NCI-H2171 treated with DMSO at 0.1 percent for 48 hours (cell line): ENCODE data around the gene FAM9C.
"Not testable (repeated sequence)": the region's sequence is repeated elsewhere in the genome, so short reads cannot be mapped to it uniquely, and the experiment has no call there.

Experiments
- DNase-seq: peaks from one replicate; lab custom pipeline; 2025; lab: John Stamatoyannopoulos, UW

Gene FAM9C

DNA sequence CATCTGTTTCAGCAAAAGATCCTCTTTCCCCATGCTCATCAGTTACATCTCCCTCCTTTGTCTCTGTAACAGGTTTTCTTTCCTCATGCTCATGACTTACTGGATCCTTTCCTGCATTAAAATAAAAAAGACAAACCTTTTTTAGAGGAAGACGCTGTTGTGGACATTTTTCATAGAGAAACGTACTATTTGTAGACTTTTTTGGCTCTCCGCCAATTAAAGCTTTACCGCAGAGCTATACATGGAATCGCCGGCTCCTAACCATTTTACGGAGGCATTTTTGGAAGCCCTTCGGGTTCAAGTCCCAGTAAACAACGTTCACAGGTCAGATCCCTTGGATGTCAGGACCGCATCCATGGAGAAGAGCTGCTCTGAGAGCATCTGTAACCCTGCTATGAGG, 1.3 kb downstream of the FAM9C start:
- no peak for DNase-seq

DNA sequence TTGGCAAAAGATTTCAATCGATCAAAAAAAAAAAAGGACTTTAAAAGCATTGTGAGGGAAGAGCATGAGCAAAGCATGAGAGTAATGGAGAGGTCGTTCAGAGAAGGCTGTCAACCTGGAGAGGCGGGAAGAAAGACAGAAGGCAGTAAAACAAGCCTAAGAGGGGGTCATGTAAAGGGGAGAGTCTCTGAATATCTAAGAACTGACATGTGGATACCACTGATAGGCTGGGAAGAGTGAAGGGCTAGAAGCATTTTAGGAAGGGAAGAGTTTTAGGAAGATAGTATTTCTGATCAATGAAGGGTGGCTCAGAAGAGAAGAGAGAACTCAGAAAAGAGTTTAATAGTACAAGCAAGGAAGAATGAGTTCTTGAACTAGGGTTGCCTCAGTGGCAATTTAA, 7.5 kb downstream of the FAM9C start:
- no peak for DNase-seq

DNA sequence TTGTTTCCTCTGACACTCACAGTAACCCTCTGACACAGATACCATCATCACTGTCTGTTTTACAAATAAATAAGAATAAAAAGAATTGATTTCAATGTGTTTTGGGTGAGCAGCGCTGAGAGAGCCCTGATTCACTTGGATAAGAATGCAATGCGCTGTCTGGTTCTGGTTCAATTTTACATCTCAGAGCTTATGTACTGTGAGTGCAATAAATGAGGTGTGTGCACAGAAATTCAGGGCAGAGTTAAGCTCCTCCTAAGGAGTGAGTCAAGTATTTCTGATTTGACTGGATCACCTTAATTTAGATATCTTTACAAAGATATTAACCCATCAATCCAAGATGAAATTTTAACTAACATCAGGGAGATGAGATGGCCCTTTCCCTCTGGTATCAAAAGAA, 11.2 kb downstream of the FAM9C start:
- DNase-seq: no peak

DNA sequence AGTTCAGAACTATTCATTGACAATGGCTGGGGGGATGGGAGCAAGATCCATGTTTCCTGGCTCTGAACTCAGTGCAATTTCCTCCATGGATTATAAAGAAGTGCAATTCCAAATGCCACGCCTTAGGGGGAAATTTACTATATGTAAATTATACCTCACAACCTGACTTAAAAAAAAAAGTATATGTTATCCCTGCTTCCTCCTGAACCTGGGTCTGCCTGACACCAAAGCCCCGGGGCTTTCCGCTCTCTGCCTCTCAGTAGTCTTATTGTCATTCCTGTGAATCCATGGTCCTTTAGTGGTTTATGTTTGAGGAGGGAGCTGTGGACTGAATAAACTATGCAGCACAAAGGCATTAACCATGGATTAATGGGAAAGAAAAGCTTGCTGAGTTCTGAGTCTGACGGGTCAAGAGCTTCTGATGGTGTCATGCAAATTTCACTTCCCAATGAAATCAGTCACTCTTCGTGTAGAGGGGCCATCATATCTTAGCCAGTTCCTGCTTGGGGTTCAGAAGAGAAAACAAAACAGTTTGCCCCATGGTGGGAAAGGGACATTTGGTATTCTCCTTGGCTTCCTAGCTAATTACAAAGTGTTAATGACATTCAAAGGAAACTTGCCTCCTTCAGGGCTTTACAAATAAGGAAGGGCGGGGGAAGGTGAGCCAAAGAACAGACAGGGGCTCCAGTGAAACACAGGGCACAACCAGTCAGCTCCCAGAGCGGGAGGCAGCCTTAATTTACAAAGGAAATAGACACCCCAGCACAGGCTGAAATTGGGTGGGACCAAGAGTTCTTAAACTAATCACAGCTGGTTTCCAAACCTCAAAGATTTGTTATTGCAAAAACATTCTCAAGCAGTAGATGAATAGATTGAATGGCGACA, 14.3 kb downstream of the FAM9C start:
- DNase-seq: no peak

DNA sequence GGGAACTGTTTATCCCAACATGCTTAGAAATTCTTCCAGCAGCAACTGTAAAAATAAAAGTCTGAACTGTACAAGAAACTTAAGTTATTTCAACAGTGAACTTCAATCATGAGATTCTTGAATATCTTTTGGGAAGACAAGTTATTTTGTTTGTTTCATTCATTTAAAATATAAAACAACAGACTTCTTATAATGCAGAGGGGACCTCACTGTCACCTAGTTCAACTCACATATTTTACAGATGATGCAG, 14.9 kb downstream of the FAM9C start:
- DNase-seq: no peak

- no peak for DNase-seq
Observed at GRCh38 chrX:13028871-13029636, 15.4 kb downstream of the FAM9C start.

GRCh38 chrX:13026877-13027652, 17.4 kb downstream of the FAM9C start:
- DNase-seq: no peak

DNA sequence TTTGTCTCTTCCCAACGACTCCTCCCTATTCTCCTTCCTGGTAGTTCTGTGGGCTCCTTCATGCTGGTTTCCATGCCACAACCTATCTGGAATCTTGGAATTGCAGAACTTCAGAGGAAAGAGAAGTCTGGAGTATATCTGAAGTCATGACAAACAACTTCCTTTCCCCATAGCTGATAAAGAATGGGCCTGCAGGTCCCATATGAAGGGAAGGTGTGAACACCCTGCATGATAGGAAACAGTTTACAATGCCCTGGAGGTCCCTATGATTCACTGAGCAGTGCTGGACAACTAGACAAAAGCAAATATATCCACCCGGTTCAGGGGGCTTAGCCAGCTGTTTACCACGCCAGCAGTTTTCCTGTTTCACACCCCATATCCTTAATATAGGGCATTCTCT, 19.4 kb downstream of the FAM9C start:
- no peak for DNase-seq

- DNase-seq: no peak
Observed at GRCh38 chrX:13023979-13024378, 20.4 kb downstream of the FAM9C start.

- DNase-seq: no peak
Observed at GRCh38 chrX:13023567-13023966, 20.9 kb downstream of the FAM9C start.

DNA sequence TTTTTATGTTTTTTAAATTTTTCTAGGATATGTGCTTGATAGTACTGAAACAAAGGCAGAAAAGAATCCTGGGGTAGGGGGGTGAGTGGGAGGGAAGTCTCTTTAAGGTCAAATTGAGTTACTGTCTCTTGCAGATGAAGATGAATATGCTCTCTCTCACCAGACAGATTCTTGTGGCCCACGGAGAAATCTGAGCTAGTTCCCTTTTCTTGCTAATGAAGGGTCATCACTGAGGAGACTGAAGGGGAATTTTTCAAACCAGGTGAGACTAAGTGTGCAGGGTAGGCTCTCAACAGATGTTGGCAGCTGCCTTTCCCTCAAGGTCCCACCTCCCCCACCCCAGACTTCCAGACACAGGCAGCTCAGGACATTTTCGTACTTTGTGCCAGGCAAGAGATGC, 21.5 kb downstream of the FAM9C start:
- no peak for DNase-seq

- not testable (repeated sequence) for DNase-seq
Observed at GRCh38 chrX:13016731-13017130, 27.7 kb downstream of the FAM9C start.

- no peak for DNase-seq
Observed at GRCh38 chrX:13015536-13016236, 28.7 kb downstream of the FAM9C start.

- DNase-seq: no peak
Observed at GRCh38 chrX:13014111-13015096, 30.0 kb downstream of the FAM9C start.

GRCh38 chrX:13013363-13014110, 30.9 kb downstream of the FAM9C start:
- no peak for DNase-seq

DNA sequence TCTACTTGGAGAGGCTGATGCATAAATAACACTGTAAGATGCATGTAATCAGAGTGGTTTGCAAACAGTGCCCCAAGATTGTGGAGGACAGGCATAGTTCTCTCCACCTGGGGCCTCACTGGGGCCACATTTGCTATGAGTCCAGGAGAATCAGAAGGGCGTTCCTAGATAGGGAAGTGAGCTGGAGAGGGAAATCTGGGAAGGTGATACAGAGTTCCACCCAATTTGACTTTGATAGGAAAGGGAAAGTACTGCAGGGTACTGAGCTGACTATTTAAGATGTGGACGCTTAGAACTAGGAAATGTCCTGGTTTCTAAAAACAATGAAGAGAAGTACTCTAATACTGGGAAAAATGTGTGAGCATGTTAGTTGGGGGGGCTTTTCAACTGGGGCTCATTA, 33.9 kb downstream of the FAM9C start:
- no peak for DNase-seq

DNA sequence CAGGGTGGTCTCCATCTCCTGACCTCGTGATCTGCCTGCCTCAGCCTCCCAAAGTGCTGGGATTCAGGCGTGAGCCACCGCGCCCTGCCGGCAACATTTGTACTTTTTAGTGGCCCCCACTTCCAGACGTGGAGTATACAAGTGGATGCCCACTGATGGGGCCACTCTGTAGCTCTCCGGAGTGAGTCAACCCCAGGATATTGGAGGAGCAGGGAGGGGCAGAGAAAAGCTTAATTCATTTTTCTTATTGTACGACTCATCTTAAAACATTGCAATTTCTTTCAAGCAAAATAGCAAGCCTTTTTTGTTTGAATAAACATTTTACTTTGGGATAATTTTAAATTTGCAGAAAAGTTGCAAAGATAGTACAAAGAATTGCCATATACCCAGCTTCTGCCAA, 34.6 kb downstream of the FAM9C start:
- no peak for DNase-seq

- no peak for DNase-seq
Observed at GRCh38 chrX:13009273-13009672, 35.1 kb downstream of the FAM9C start.

GRCh38 chrX:13008851-13009250, 35.6 kb downstream of the FAM9C start:
- DNase-seq: no peak

GRCh38 chrX:13008189-13008533, 36.3 kb downstream of the FAM9C start:
- DNase-seq: no peak
